ENCODE measurements around the gene SLC44A4.

DNA sequence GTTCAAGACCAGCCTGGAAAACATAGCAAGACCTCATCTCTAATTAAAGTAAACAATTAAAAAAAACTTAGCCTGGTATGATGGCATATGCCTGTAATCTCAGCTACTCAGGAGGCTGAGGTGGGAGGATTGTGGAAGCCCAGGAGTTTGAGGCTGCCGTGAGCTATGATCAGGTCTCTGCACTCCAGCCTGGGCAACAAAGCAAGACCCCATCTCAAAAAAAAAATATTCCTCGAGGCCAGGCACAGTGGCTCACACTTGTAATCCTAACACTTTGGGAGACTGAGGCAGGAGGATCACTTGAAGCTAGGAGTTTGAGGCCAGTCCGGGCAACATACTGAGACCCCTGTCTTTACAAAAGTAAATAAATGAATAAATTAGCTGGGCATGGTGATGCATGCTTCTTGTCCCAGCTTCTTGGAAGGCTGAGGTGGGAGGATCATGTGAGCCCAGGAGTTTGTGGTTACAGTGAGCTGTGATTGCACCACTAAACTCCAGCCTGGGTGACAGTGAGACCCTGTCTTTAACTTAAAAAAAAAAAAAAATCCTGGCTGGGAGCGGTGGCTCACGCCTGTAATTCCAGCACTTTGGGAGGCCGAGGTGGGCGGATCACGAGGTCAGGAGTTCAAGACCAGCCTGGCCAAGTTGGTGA, 39.4 kb upstream of the SLC44A4 start:
- TF ChIP-seq CEBPB (IDR thresholded peaks at IDR 0.05; ENCODE audit: low read depth, low read length) (no peak), KDM5A (IDR thresholded peaks at IDR 0.05; ENCODE audit: low read length) (no peak), CREB1 (IDR thresholded peaks at IDR 0.05) (no peak), KDM1A (IDR thresholded peaks at IDR 0.05; ENCODE audit: borderline replicate concordance, low read length) (no peak), GTF2F1 (IDR thresholded peaks at IDR 0.05; ENCODE audit: borderline replicate concordance, low read depth, low read length) (no peak)
- TF ChIP-seq, protein P1, sequence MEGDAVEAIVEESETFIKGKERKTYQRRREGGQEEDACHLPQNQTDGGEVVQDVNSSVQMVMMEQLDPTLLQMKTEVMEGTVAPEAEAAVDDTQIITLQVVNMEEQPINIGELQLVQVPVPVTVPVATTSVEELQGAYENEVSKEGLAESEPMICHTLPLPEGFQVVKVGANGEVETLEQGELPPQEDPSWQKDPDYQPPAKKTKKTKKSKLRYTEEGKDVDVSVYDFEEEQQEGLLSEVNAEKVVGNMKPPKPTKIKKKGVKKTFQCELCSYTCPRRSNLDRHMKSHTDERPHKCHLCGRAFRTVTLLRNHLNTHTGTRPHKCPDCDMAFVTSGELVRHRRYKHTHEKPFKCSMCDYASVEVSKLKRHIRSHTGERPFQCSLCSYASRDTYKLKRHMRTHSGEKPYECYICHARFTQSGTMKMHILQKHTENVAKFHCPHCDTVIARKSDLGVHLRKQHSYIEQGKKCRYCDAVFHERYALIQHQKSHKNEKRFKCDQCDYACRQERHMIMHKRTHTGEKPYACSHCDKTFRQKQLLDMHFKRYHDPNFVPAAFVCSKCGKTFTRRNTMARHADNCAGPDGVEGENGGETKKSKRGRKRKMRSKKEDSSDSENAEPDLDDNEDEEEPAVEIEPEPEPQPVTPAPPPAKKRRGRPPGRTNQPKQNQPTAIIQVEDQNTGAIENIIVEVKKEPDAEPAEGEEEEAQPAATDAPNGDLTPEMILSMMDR (IDR thresholded peaks at IDR 0.05; ENCODE audit: control extremely low read depth in 1 of 3, insufficient read depth in 1 of 3, low read depth in 1 of 3, low read length in 3 of 3): no peak
- TF ChIP-seq, protein P2, sequence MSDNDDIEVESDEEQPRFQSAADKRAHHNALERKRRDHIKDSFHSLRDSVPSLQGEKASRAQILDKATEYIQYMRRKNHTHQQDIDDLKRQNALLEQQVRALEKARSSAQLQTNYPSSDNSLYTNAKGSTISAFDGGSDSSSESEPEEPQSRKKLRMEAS (IDR thresholded peaks at IDR 0.05): no peak

All from H1 (cell line).